SK-N-DZ (cell line): ENCODE data around the gene ZNF311. TPM values are rescaled to one million over a fixed set of nuclear protein-coding genes. Genes with fewer than 3 reads are reported as not detected.

ENCODE experiments used
- DNase-seq: peaks from one replicate; pipeline ENCODE4 v3.0.0-alpha.2; 2015; ENCODE audit warnings: low spot score
- polyA plus RNA-seq, 2 experiments: library from polyadenylated mRNA; depleted of rRNA; stranded (reverse); fragments of >200 nt; gene quantifications; 2 replicates each; pipeline ENCODE4 v1.2.3, GENCODE V29; 2014

Gene ZNF311
- not detected in 2 replicates for polyA plus RNA-seq (2014; cell fraction: cytosol; rRNA removed)
- polyA plus RNA-seq (2014; cell fraction: nucleus; rRNA removed), result not detected in 2 replicates

DNA sequence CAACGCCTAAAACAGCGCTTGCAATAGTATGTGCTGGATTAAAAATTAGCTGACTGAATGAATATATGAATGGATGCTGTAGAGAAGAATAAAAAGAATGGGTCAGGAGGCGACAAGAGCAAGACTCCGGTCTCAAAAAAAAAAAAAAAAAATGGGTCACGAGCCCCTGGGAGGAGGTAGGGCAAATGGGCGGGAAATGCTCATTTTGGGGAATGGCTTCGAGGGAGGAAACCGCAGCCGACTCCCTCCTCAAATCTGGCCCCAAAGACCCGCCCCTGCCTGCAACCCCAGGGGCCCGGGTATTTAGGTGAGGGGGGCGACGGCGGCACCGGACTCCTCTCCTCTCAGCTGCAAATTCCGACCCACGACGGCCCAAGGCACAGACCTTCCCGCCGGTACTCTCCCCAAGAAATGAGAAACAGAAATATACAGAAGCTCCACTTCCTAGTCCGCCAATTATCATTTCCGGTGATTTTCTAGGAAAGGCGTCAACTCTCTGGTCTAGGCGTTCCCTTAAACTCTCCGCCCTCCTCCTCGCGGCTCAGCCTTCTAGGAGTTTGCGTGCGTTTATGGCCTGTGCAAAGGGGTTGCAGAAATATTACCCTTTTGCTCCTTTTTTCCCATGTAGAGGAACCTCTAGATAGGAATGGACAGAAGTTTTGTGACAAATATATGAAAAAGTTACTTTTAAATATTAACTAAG, at the start of gene ZNF311:
Gene ZNF311, minus strand, starts transcription at position 133 of the 703 bp plus-strand sequence. CDS start 1,361 bp downstream, outside the sequence.
- DNase-seq, result no peak

GRCh38 chr6:29051680-29052079, 46.6 kb upstream of the ZNF311 start:
- no peak for DNase-seq

- no peak for DNase-seq
These were observed 40.0 kb upstream of the ZNF311 start, which contains the start of gene OR2W1 for GRCh38 chr6:29045075-29045474. TSS of gene OR2W1 (minus strand) at chr6:29045175. CDS start at chr6:29045175, 0 bp downstream.

- no peak for DNase-seq
These were observed 30.8 kb upstream of the ZNF311 start for GRCh38 chr6:29035951-29036350.

DNA sequence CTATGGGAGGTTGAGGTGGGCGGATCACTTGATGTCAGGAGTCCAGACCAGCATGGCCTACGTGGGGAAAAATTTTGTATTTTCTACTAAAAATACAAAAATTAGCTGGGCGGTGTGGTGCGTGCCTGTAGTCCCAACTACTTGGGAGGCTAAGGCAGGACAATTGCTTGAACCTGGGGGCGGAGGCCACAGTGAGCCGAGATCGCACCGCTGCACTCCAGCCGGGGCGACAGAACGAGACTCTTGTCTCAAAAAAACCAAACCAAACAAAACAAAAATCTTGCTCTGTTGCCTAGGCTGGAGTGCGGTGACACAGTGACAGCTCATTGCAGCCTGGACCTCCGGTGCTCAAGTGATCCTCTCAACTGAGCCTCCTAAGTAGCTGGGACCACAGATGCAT, 23.7 kb upstream of the ZNF311 start:
- no peak for DNase-seq

- DNase-seq, result no peak
These were observed 20.9 kb upstream of the ZNF311 start for GRCh38 chr6:29025927-29026585.

DNA sequence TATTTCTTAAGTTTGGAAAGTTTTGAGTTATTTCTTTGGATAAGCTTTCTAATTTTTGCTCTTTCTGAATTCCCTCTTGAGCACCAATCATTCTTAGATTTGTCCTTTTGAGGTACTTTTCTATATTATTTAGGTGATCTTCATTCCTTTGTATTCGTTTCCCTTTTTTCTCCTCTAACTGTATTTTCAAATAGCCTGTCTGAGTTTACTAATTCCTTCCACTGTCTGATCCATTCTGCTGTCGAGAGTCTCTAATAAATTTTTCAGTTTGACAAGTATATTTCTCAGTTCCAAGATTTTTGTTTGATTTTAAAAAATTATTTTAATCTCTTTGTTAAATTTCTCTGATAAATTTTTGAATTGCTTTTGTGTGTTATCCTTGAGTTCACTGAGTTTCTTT, 16.3 kb upstream of the ZNF311 start:
- no peak for DNase-seq

- no peak for DNase-seq
These were observed 14.5 kb upstream of the ZNF311 start for GRCh38 chr6:29019629-29020028.

DNA sequence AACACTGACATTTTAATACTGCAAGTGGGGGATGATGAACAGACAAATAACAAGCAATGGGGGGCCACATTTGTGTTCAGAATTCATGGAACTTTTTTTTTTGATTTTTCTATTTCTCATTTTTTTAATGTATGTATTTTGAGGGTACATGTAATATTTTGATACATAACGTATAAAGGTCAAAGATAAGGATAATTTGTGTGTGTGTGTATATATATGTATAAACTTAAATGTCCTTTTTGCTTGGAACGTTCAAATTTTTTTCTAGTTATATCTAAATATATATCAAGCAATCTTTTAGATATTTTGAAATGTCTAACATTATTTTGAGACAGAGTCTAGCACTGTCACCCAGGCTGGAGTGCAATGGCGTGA, 12.3 kb upstream of the ZNF311 start:
- DNase-seq, result no peak

GRCh38 chr6:29016559-29017427, 11.7 kb upstream of the ZNF311 start:
- DNase-seq, result peak; percentile 67

- DNase-seq, result no peak
These were observed 9.9 kb upstream of the ZNF311 start for GRCh38 chr6:29014729-29015608.

- DNase-seq, result peak; percentile 45
These were observed 6.2 kb upstream of the ZNF311 start for GRCh38 chr6:29011276-29011734.

GRCh38 chr6:29009358-29009757, 4.2 kb upstream of the ZNF311 start:
- no peak for DNase-seq

DNA sequence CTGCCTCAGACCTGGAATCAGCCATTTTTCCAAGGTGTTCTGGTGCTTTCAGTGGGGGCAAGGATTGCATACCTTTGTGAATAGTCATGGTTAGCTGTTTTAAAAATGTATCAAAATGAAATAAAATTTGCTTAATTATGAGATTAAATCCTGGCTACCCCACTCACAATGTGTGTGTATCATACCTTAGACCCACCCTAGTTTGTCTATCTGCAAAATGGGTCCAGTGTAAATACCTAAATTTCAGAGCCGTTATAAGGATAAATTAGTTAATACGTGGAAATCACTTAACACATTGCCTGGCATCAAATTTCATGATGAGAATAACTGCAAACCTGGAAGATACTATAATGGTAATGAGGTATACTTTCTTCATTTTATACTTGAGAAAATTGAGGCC, 3.0 kb upstream of the ZNF311 start:
- DNase-seq, result no peak

- no peak for DNase-seq
These were observed 8.1 kb downstream of the ZNF311 start for GRCh38 chr6:28996844-28997510.

GRCh38 chr6:28995093-28995650, 9.9 kb downstream of the ZNF311 start:
- DNase-seq, result no peak

- DNase-seq, result no peak
These were observed 16.4 kb downstream of the ZNF311 start for GRCh38 chr6:28988536-28989311.

DNA sequence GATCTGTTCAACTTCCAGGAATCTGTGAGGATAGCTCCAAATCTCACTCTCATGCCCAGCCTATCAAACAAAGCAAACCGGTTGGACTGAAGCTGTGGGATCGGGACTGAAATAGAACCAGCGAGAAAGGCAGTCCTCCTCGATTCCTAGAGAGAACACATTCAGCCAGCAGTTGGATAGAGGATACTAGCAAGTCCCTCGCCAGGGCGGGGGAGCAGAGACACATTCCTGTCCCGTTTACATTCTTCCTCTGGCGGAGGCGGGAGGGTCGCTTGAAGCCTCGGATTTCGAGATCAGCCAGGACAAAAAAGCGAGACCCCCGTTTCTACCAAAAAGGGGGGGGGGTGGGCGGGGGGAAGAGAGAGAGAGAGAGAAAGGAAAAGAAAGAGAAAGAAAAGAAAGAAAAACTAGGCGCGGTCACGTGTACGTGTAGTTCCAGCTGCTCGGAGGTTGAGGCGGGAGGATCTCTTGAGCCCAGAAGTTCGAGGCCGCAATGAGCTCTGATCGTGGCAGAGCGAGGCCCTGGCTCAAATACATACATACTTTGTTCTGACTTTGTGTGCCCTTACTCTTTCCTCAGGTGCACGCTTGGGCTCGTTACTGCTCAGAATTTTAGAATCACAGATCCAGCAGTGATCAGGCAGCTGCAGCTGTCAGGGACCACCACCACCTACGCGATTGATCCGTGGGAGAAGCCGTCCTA, 19.5 kb downstream of the ZNF311 start:
- DNase-seq, result peak; percentile 95

DNA sequence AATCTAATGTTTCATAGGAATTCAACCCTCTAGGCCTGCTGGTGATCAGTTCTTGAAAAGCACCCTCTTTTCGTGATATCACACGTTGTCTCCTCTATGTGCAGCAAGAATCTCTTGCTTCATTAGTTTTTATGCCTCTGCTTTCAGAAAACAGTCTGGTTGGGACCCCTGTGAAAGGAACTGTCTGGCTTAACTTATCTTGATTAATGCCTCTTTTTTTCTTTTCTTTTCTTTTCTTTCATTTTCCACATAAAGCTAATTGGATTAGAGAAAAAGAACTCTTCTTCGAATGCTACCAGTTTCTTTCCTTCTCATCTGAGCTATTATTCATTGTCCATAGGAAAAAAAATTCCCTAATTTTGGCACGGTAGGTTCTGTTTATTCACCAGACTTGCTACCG, 21.3 kb downstream of the ZNF311 start:
- no peak for DNase-seq
